Islet precursor cell (in vitro differentiated cells): ENCODE measurements around the gene MS4A4A.
"Not testable (repeated sequence)": the region's sequence is repeated elsewhere in the genome, so short reads cannot be mapped to it uniquely, and the experiment has no call there.

Experiments used
- DNase-seq: peaks from one replicate; pipeline ENCODE4 v3.0.0-alpha.2; 2018

MS4A4A gene

GRCh38 chr11:60280412-60280811 lies at the start of gene MS4A4A:
TSS of gene MS4A4A (plus strand) at chr11:60280666. CDS start at chr11:60280676, 10 bp downstream.
- no peak for DNase-seq

- no peak for DNase-seq
Measured at GRCh38 chr11:60230681-60231080, 49.8 kb upstream of the MS4A4A start.

- no peak for DNase-seq
Measured at GRCh38 chr11:60235321-60235720, 45.1 kb upstream of the MS4A4A start.

- DNase-seq = no peak
Measured at GRCh38 chr11:60240662-60241061, 39.8 kb upstream of the MS4A4A start.

- DNase-seq = no peak
Measured at GRCh38 chr11:60241786-60242185, 38.7 kb upstream of the MS4A4A start.

GRCh38 chr11:60242740-60243239 lies 37.7 kb upstream of the MS4A4A start, which contains the start of gene MS4A4E:
TSS of gene MS4A4E (minus strand) at chr11:60243137. CDS start at chr11:60230055, 13,082 bp downstream.
- no peak for DNase-seq

- no peak for DNase-seq
Measured at GRCh38 chr11:60251485-60252212, 28.8 kb upstream of the MS4A4A start.

GRCh38 chr11:60252213-60253108 lies 28.0 kb upstream of the MS4A4A start:
- no peak for DNase-seq

GRCh38 chr11:60257956-60258722 lies 22.3 kb upstream of the MS4A4A start:
- no peak for DNase-seq

- no peak for DNase-seq
Measured at GRCh38 chr11:60261014-60261413, 19.5 kb upstream of the MS4A4A start.

- DNase-seq = no peak
Measured at GRCh38 chr11:60263402-60263801, 17.1 kb upstream of the MS4A4A start.

- no peak for DNase-seq
Measured at GRCh38 chr11:60264644-60265043, 15.8 kb upstream of the MS4A4A start.

GRCh38 chr11:60265373-60266214 lies 14.9 kb upstream of the MS4A4A start:
- DNase-seq = no peak

GRCh38 chr11:60274416-60274815 lies 6.0 kb upstream of the MS4A4A start:
- no peak for DNase-seq

- DNase-seq = no peak
Measured at GRCh38 chr11:60281485-60281884, 1.0 kb downstream of the MS4A4A start.

GRCh38 chr11:60282286-60282685 lies 1.8 kb downstream of the MS4A4A start:
- no peak for DNase-seq

GRCh38 chr11:60285411-60286126 lies 5.1 kb downstream of the MS4A4A start:
- not testable (repeated sequence) for DNase-seq

- DNase-seq = no peak
Measured at GRCh38 chr11:60288531-60288930, 8.1 kb downstream of the MS4A4A start.

- DNase-seq = no peak
Measured at GRCh38 chr11:60292145-60292544, 11.7 kb downstream of the MS4A4A start.

GRCh38 chr11:60301178-60301577 lies 20.7 kb downstream of the MS4A4A start:
- DNase-seq = no peak

GRCh38 chr11:60301884-60302283 lies 21.4 kb downstream of the MS4A4A start:
- not testable (repeated sequence) for DNase-seq
